Measurements from ENCODE around the gene LAPTM5.

The LAPTM5 gene

DNA sequence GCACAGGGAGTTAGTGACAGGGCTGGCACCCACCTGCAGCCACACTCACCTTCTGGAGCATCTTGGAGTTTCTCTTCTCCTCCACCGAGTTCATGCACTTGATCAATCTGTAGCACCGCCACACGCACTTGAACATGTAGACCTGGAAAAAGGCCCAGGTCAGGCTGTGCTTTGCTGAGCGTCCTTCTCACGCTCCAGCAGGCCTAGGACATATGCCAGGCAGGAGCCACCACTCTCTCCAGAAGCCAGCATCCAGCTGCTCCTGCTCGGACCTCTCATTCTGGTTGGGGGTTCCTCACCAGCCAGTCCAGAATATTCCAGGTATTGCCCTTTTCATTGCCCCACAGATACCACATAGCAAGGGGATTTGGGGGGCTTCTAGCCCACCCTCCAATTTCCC is 22.4 kb downstream of the LAPTM5 start:
- peaks cover 6% of the 10 kb centered on the region in 2 donors for H3K4me1 ChIP-seq (ENCODE audit: control insufficient read depth in 1 of 2, insufficient read depth in 2 of 2, low read length in 2 of 2)
- no peak overlapping the region for H3K4me3 ChIP-seq (ENCODE audit: low read depth in 1 of 2, low read length in 2 of 2)
- no peak overlapping the region for H3K9ac ChIP-seq (ENCODE audit: low read depth in 1 of 2, low read length in 2 of 2)
- no peaks in the 10 kb centered on the region for H3K27me3 ChIP-seq (ENCODE audit: control insufficient read depth in 1 of 2, insufficient read depth in 2 of 2, low read length in 2 of 2)
- H3K9me3 ChIP-seq (ENCODE audit: control insufficient read depth in 1 of 2, low read length in 2 of 2): no peaks in the 10 kb centered on the region
- H3K36me3 ChIP-seq (ENCODE audit: control insufficient read depth in 1 of 2, insufficient read depth in 2 of 2, low read length in 2 of 2): peaks cover 8 to 42% of the 10 kb centered on the region in 2 donors
- H3K27ac ChIP-seq (ENCODE audit: low read depth, low read length): no peak overlapping the region

DNA sequence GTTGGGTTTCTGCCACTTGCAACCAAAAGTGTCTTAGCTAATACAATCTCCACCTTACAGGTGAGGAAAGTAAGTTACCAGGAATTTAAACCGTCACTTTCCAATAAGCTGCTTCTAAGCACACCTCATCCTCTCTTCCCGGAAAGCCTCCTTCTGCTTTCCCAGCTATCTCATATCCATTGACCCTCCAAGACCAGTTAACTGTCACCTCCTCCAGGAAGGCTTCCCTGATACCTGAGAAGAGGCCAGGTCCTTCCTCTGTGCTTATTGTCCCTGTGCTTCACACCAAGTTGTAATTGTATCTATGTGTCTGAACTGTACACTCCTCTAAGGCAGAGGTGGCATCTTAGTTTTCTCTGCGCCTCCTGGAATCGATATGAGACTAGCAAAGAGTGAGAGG is 23.0 kb downstream of the LAPTM5 start:
- no peak overlapping the region for H3K4me3 ChIP-seq (ENCODE audit: low read depth in 1 of 2, low read length in 2 of 2)
- H3K9ac ChIP-seq (ENCODE audit: low read depth in 1 of 2, low read length in 2 of 2): no peak overlapping the region
- H3K4me1 ChIP-seq (ENCODE audit: control insufficient read depth in 1 of 2, insufficient read depth in 2 of 2, low read length in 2 of 2): peaks cover under 1 to 1% of the 10 kb centered on the region in 2 donors
- H3K36me3 ChIP-seq (ENCODE audit: control insufficient read depth in 1 of 2, insufficient read depth in 2 of 2, low read length in 2 of 2): peaks cover 8 to 39% of the 10 kb centered on the region in 2 donors
- H3K27me3 ChIP-seq (ENCODE audit: control insufficient read depth in 1 of 2, insufficient read depth in 2 of 2, low read length in 2 of 2): no peaks in the 10 kb centered on the region
- H3K9me3 ChIP-seq (ENCODE audit: control insufficient read depth in 1 of 2, low read length in 2 of 2): no peaks in the 10 kb centered on the region
- no peak overlapping the region for H3K27ac ChIP-seq (ENCODE audit: low read depth, low read length)

DNA sequence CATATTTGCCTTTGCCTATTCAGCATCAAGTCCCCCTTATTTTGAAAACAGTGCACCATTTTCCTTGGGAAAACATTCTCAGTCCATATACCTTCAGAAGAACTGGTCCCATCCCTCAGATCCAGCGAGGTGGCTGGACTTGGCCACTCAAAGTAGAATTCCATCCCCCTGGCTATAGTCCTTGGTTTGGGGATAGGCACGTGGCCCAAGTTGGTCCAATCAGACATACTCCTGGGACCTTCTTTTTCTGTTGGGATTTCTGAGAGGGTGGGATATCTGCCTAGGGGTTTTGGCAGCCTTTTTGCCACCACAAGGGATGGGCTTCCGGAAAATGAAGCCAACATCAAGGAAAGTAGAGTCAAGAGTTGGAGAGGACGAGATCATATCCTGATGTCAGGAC is 23.5 kb downstream of the LAPTM5 start:
- Histone ChIP-seq H3K36me3 (ENCODE audit: control insufficient read depth in 1 of 2, insufficient read depth in 2 of 2, low read length in 2 of 2) (peaks cover 8 to 35% of the 10 kb centered on the region in 2 donors), H3K4me1 (ENCODE audit: control insufficient read depth in 1 of 2, insufficient read depth in 2 of 2, low read length in 2 of 2) (no peaks in the 10 kb centered on the region), H3K9me3 (ENCODE audit: control insufficient read depth in 1 of 2, low read length in 2 of 2) (no peaks in the 10 kb centered on the region), H3K9ac (ENCODE audit: low read depth in 1 of 2, low read length in 2 of 2) (no peak overlapping the region), H3K27ac (ENCODE audit: low read depth, low read length) (no peak overlapping the region), H3K27me3 (ENCODE audit: control insufficient read depth in 1 of 2, insufficient read depth in 2 of 2, low read length in 2 of 2) (no peaks in the 10 kb centered on the region), H3K4me3 (ENCODE audit: low read depth in 1 of 2, low read length in 2 of 2) (no peak overlapping the region)

DNA sequence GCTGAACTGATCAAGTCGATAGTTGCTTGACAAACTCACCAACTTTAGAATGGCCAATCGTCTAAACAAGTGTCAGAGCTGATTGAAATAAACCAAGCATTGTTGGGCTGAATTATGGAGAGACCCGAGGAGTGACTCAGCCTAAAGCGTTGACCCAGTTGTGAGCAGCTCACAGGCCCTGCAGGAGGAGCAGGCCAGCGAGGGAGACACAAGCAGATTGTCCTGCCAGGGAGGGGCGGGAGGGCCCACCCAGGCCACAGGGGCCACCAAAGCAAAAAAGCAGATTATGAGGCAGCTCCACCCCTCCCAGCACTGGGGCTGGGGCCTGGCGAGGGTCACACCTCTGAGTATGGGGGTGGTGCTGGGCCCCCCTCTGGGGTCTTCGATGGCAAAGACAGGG is 24.1 kb downstream of the LAPTM5 start:
- peaks cover 5 to 30% of the 10 kb centered on the region in 2 donors for H3K36me3 ChIP-seq (ENCODE audit: control insufficient read depth in 1 of 2, insufficient read depth in 2 of 2, low read length in 2 of 2)
- H3K4me3 ChIP-seq (ENCODE audit: low read depth in 1 of 2, low read length in 2 of 2): no peak overlapping the region
- H3K9ac ChIP-seq (ENCODE audit: low read depth in 1 of 2, low read length in 2 of 2): no peak overlapping the region
- no peak overlapping the region for H3K27ac ChIP-seq (ENCODE audit: low read depth, low read length)
- no peaks in the 10 kb centered on the region for H3K4me1 ChIP-seq (ENCODE audit: control insufficient read depth in 1 of 2, insufficient read depth in 2 of 2, low read length in 2 of 2)
- H3K9me3 ChIP-seq (ENCODE audit: control insufficient read depth in 1 of 2, low read length in 2 of 2): no peaks in the 10 kb centered on the region
- no peaks in the 10 kb centered on the region for H3K27me3 ChIP-seq (ENCODE audit: control insufficient read depth in 1 of 2, insufficient read depth in 2 of 2, low read length in 2 of 2)

DNA sequence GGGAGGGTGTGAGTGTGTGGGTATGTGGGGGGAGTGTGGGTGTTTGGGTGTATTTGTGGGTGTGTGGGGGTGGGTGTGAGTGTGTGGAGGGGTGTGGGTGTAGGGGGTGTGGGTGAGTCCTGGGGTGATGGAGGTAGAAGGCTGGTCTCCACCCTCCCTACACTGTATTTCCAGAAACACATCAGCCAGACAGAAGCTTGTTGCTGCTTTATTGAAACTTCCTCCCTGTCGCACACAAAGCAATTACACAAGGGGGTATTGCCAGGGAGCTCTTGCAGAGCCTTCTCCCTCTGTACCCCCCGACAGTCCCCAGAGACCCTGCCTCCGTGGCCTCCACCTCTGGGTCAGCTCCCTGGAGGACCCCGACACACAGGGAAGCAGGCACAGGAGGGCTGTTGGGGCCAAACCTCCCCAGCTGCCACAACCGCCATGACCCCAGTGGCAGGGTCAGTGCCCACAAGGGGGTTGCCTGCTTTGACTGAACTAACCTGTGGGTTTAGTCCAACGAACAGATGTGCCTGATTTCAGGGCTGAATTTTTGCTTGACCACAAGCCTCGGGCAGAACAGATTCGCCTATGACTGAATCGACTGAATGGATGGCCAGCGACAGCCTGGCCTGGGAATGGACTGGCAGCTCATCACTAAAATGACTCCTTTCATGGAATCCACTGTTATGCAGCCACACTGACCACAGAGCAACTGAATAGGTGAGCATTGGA is 25.1 kb downstream of the LAPTM5 start:
- H3K4me3 ChIP-seq (ENCODE audit: low read depth in 1 of 2, low read length in 2 of 2): no peak overlapping the region
- H3K9me3 ChIP-seq (ENCODE audit: control insufficient read depth in 1 of 2, low read length in 2 of 2): no peaks in the 10 kb centered on the region
- no peaks in the 10 kb centered on the region for H3K4me1 ChIP-seq (ENCODE audit: control insufficient read depth in 1 of 2, insufficient read depth in 2 of 2, low read length in 2 of 2)
- H3K9ac ChIP-seq (ENCODE audit: low read depth in 1 of 2, low read length in 2 of 2): no peak overlapping the region
- no peaks in the 10 kb centered on the region for H3K27me3 ChIP-seq (ENCODE audit: control insufficient read depth in 1 of 2, insufficient read depth in 2 of 2, low read length in 2 of 2)
- H3K36me3 ChIP-seq (ENCODE audit: control insufficient read depth in 1 of 2, insufficient read depth in 2 of 2, low read length in 2 of 2): peaks cover 5 to 28% of the 10 kb centered on the region in 2 donors
- no peak overlapping the region for H3K27ac ChIP-seq (ENCODE audit: low read depth, low read length)

DNA sequence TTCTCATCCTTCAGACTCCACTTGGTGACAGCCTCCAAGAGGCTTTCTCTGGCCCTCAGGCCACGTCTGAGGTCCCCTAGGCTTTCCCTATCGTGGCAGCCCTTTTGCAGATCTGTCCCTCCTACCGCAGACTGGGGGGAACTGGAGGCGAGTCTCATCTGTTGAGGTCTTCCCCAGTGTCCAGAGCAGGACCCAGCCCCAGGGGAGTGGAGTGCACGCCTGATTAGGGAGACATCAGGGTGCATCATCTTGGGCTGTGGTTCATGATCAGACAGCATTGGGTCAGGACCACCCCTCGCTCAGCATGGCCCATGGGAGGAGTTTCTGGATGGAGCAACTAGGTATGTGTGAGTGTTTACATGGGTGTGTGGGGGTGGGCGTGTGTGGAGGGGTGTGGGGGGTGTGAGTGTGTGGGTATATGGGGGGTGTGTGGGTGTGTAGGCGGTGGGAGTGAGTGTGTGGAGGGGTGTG is 25.7 kb downstream of the LAPTM5 start:
- Histone ChIP-seq H3K27ac (ENCODE audit: low read depth, low read length) (no peak overlapping the region), H3K36me3 (ENCODE audit: control insufficient read depth in 1 of 2, insufficient read depth in 2 of 2, low read length in 2 of 2) (peaks cover 5 to 22% of the 10 kb centered on the region in 2 donors), H3K9me3 (ENCODE audit: control insufficient read depth in 1 of 2, low read length in 2 of 2) (no peaks in the 10 kb centered on the region), H3K4me1 (ENCODE audit: control insufficient read depth in 1 of 2, insufficient read depth in 2 of 2, low read length in 2 of 2) (no peaks in the 10 kb centered on the region), H3K4me3 (ENCODE audit: low read depth in 1 of 2, low read length in 2 of 2) (no peak overlapping the region), H3K9ac (ENCODE audit: low read depth in 1 of 2, low read length in 2 of 2) (no peak overlapping the region), H3K27me3 (ENCODE audit: control insufficient read depth in 1 of 2, insufficient read depth in 2 of 2, low read length in 2 of 2) (no peaks in the 10 kb centered on the region)

DNA sequence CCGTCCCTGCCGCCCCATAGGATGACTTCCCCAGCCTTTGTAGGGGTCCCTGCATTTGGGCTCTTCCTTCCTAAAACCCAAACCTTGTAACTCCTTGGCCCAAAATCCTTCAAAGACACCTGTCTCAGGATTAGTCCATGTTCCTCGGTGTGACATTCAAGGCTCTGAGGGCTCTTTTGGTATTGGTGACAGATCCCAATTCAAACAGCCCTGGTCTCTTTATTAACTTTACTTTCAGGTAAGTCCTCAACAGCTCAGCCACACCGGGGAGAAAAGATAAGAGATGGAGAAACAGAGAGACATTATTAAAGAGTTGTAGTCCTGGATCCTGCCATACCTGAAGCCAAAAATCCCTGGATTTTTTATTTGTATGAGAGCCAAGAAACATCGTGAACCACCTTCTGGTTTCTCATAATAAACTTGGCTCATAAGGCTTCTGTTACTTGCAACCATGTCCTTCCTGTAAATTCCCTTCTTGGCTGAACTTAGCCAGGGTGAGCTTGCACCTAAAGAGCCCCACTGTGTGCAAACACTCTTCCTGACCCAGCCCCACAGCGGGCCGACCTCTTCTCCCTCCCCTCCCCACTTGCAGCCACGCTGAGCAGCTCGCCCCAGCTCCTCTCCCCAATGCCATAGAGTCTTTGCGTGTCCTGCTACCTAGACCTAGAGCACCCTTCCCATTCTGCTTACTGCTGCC is 26.3 kb downstream of the LAPTM5 start:
- H3K36me3 ChIP-seq (ENCODE audit: control insufficient read depth in 1 of 2, insufficient read depth in 2 of 2, low read length in 2 of 2): peaks cover 5 to 20% of the 10 kb centered on the region in 2 donors
- H3K27me3 ChIP-seq (ENCODE audit: control insufficient read depth in 1 of 2, insufficient read depth in 2 of 2, low read length in 2 of 2): no peaks in the 10 kb centered on the region
- no peak overlapping the region for H3K27ac ChIP-seq (ENCODE audit: low read depth, low read length)
- H3K4me1 ChIP-seq (ENCODE audit: control insufficient read depth in 1 of 2, insufficient read depth in 2 of 2, low read length in 2 of 2): no peaks in the 10 kb centered on the region
- H3K4me3 ChIP-seq (ENCODE audit: low read depth in 1 of 2, low read length in 2 of 2): no peak overlapping the region
- H3K9ac ChIP-seq (ENCODE audit: low read depth in 1 of 2, low read length in 2 of 2): no peak overlapping the region
- no peaks in the 10 kb centered on the region for H3K9me3 ChIP-seq (ENCODE audit: control insufficient read depth in 1 of 2, low read length in 2 of 2)

DNA sequence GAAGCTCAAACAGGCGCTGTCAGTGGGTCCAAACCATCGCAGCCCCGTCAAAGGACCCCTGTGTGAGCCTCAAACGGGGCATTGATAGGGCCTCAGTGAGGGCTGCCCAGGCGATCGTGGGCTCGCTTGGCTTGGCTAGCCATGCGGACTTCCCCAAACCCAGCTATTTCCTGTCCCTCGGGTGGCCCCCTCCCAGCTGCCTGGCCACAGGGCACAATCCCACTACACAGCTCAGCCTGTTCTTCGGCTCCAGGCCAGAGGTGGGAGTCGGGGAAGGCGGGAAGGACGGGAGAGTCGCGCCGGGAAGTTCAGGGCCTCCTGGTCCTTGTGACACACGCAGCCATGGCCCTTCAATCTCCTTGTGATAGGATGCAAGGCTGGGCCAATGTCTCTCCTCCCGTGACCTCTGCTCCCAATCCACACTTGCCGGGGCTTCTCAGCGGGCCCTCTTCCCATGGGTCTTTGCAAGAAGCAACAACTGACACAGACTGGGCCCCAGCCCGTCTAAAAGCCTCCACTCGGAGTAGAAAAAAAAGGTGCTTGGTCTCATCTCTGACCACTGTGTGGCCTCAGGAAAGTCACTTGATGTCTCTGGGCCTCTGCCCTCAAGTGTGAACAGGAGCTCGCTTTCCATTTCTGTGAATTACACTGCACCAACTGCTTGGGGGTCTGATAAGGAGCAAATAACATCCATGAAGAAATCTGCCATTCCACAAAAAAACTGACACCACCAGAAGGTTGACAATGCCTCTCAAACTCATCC is 27.0 kb downstream of the LAPTM5 start:
- H3K27me3 ChIP-seq (ENCODE audit: control insufficient read depth in 1 of 2, insufficient read depth in 2 of 2, low read length in 2 of 2): no peaks in the 10 kb centered on the region
- H3K27ac ChIP-seq (ENCODE audit: low read depth, low read length): no peak overlapping the region
- no peak overlapping the region for H3K4me3 ChIP-seq (ENCODE audit: low read depth in 1 of 2, low read length in 2 of 2)
- H3K9me3 ChIP-seq (ENCODE audit: control insufficient read depth in 1 of 2, low read length in 2 of 2): no peaks in the 10 kb centered on the region
- no peak overlapping the region for H3K9ac ChIP-seq (ENCODE audit: low read depth in 1 of 2, low read length in 2 of 2)
- H3K4me1 ChIP-seq (ENCODE audit: control insufficient read depth in 1 of 2, insufficient read depth in 2 of 2, low read length in 2 of 2): no peaks in the 10 kb centered on the region
- H3K36me3 ChIP-seq (ENCODE audit: control insufficient read depth in 1 of 2, insufficient read depth in 2 of 2, low read length in 2 of 2): peaks cover 5 to 13% of the 10 kb centered on the region in 2 donors

DNA sequence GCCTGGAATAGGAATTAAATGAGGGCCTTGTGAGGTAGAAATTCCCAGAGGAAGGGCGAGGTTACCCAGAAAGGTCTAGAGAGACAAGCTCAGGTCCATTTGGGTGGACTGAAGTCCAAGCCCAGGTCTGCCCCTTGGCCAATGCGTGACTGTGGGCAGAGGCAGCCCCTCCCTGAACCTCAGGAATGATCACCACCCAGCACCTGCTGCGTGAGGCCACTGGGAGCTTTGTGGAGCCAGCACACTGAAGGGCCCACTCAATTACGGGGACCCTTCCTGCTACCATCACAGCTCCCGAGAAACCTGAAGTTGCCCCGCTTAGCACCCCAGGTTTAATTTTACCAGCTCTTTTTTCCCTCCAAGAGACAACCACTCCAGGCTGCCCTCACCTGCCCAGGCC is 27.7 kb downstream of the LAPTM5 start:
- Histone ChIP-seq H3K9ac (ENCODE audit: low read depth in 1 of 2, low read length in 2 of 2) (no peak overlapping the region), H3K27ac (ENCODE audit: low read depth, low read length) (no peak overlapping the region), H3K27me3 (ENCODE audit: control insufficient read depth in 1 of 2, insufficient read depth in 2 of 2, low read length in 2 of 2) (no peaks in the 10 kb centered on the region), H3K36me3 (ENCODE audit: control insufficient read depth in 1 of 2, insufficient read depth in 2 of 2, low read length in 2 of 2) (peaks cover 1 to 7% of the 10 kb centered on the region in 2 donors), H3K9me3 (ENCODE audit: control insufficient read depth in 1 of 2, low read length in 2 of 2) (no peaks in the 10 kb centered on the region), H3K4me1 (ENCODE audit: control insufficient read depth in 1 of 2, insufficient read depth in 2 of 2, low read length in 2 of 2) (no peaks in the 10 kb centered on the region), H3K4me3 (ENCODE audit: low read depth in 1 of 2, low read length in 2 of 2) (no peak overlapping the region)
